Body of pancreas (tissue), 4 donors: ENCODE data around the gene GPC2. TPM values are rescaled to one million over a fixed set of nuclear protein-coding genes. Genes with fewer than 3 reads are reported as not detected.
A peak's percentile ranks its signal among the peaks of the same experiment; 100 is the strongest.

ENCODE experiments used
- ATAC-seq: fragments of 150-250 bp; one replicate; pipeline ENCODE4 v1.9.1; 2016
- DNase-seq, 4 donors: peaks; one replicate each; pipeline ENCODE4 v3.0.0-alpha.2; 2019
- H3K27ac ChIP-seq, 4 donors: fragments of 200-600 bp; sonication (generic); 1 replicate in 3 of 4; 2 replicates in 1 of 4; pipeline versions ENCODE4 v1.5.1 to v1.6.1; 2016 to 2019; ENCODE audit warnings: mild to moderate bottlenecking in 1 of 4, mixed read lengths in 1 of 4, moderate library complexity in 1 of 4
- H3K27me3 ChIP-seq, 2 donors: fragments of 200-600 bp; sonication (generic); one replicate each; pipeline ENCODE4 v1.6.0; 2016; ENCODE audit warnings: mild to moderate bottlenecking in 1 of 2
- H3K36me3 ChIP-seq, 2 donors: fragments of 200-600 bp; sonication (generic); replicated peaks in 1 of 2; 2 replicates each; pipeline ENCODE4 v1.5.1; 2016; ENCODE audit warnings: low read depth in 2 of 2; ENCODE audit not compliant: insufficient read depth in 1 of 2
- H3K4me1 ChIP-seq: fragments of 200-600 bp; sonication (generic); one replicate; pipeline ENCODE4 v1.6.0; 2016
- H3K4me3 ChIP-seq, 2 donors: fragments of 200-600 bp; sonication (generic); 1 replicate in 1 of 2; 2 replicates in 1 of 2; pipeline ENCODE4 v1.5.1; 2016 to 2019
- H3K9me3 ChIP-seq, 3 donors: fragments of 200-600 bp; sonication (generic); 1 replicate in 2 of 3; 2 replicates in 1 of 3; pipeline ENCODE4 v1.5.1; 2016
- POLR2A ChIP-seq, 3 donors: fragments of 450-650 bp; IDR thresholded peaks; one replicate each; pipeline ENCODE4 v1.6.1; 2016; ENCODE audit warnings: antibody characterized with exemption in 3 of 3, mild to moderate bottlenecking in 2 of 3
- WGBS, 2 donors: methylation state at CpG; one replicate each; pipeline ENCODE4 v1.1.5; 2017; 5-methylcytosine and 5-hydroxymethylcytosine counted together
- intact Hi-C: fragments of 100-400 bp; cut with DNase I; formaldehyde crosslinking; loops from one replicate; pipeline ENCODE4 v1.15.1; 2023
- microRNA-seq, 2 donors: library from miRNA; unstranded; fragments of <30 nt; microRNA quantifications; one replicate each; pipeline ENCODE4, GENCODE V29; 2016; ENCODE audit warnings: borderline number of aligned reads in 2 of 2, borderline replicate concordance in 2 of 2
- total RNA-seq, 2 donors: library from RNA; depleted of rRNA; stranded (reverse); fragments of >200 nt; gene quantifications; one replicate each; pipeline ENCODE4 v1.1.0, GENCODE V29; 2016
- TF ChIP-seq, protein P1 (sequence below), 7 experiments: fragments of 450-650 bp in 4 of 7; fragments of 200-600 bp in 3 of 7; sonication (generic) in 3 of 7; IDR thresholded peaks; one replicate each; pipeline ENCODE4 v1.5.1; 2016 to 2019; ENCODE audit warnings: antibody characterized with exemption in 7 of 7

The GPC2 gene
- total RNA-seq, 2 donors from 2014 or later, result 0.99 to 1.6 TPM

DNA sequence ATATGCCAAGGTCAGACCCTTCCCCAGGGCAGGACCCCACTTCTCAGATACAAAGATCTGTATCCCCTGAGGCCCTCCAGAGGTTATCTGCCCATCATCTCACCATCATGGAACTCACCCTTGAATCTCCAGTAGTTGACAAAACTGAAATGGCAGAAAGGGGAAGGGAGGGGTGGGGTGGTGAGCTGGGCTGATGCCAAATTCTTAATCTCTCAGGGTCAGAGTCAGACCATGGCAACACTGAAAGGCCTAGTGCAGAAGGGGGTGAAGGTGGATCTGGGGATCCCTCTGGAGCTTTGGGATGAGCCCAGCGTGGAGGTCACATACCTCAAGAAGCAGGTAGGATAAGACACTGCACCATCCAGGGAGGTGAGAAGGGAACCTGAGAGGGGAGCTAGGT lies 54.6 kb downstream of the GPC2 start:
- H3K4me1 ChIP-seq, result peaks cover 37% of the 10 kb centered on the region
- DNase-seq (no peak), ATAC-seq (no peak)
- 89 to 91% methylated on average over 1 of the region's 1 CpG for WGBS, 2 donors
- no peak overlapping the region for H3K4me3 ChIP-seq
- TF ChIP-seq POLR2A (IDR thresholded peaks at IDR 0.05), result no peak
- TF ChIP-seq, protein P1, sequence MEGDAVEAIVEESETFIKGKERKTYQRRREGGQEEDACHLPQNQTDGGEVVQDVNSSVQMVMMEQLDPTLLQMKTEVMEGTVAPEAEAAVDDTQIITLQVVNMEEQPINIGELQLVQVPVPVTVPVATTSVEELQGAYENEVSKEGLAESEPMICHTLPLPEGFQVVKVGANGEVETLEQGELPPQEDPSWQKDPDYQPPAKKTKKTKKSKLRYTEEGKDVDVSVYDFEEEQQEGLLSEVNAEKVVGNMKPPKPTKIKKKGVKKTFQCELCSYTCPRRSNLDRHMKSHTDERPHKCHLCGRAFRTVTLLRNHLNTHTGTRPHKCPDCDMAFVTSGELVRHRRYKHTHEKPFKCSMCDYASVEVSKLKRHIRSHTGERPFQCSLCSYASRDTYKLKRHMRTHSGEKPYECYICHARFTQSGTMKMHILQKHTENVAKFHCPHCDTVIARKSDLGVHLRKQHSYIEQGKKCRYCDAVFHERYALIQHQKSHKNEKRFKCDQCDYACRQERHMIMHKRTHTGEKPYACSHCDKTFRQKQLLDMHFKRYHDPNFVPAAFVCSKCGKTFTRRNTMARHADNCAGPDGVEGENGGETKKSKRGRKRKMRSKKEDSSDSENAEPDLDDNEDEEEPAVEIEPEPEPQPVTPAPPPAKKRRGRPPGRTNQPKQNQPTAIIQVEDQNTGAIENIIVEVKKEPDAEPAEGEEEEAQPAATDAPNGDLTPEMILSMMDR (IDR thresholded peaks at IDR 0.05), result no peak
- H3K27ac ChIP-seq, result no peak overlapping the region
- H3K27me3 ChIP-seq, result no peaks in the 10 kb centered on the region
- no peaks in the 10 kb centered on the region for H3K9me3 ChIP-seq
- intact Hi-C loops, result no loop called here
- H3K36me3 ChIP-seq, result no peaks in the 10 kb centered on the region

DNA sequence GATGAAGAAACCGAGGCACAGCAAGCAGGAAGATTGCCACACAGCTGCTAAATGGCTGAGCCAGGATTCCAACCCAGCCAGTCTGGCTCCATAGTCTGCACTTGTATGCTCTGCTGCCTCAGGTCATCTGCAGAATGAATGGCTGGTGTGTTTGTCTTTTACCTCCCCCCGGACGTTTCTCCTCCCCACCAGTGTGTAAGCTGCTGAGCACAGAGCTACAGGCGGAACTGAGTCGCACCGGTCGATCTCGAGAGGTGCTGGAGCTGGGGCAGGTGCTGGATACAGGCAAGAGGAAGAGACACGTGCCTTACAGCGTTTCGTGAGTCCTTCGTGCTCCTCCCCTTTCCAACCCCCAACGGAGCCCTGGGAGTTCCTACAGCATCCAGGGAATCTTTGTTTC lies 55.1 kb downstream of the GPC2 start:
- H3K4me1 ChIP-seq, result peaks cover 37% of the 10 kb centered on the region
- DNase-seq, result no peak
- H3K4me3 ChIP-seq, result no peak overlapping the region
- WGBS, 2 donors, result 25 to 60% methylated on average over 13 of the region's 13 CpGs
- no peak for ATAC-seq
- no peaks in the 10 kb centered on the region for H3K27me3 ChIP-seq
- TF ChIP-seq, protein P1 (IDR thresholded peaks at IDR 0.05), result no peak
- no peak for TF ChIP-seq POLR2A (IDR thresholded peaks at IDR 0.05)
- intact Hi-C loops, result no loop called here
- no peak overlapping the region for H3K27ac ChIP-seq
- no peaks in the 10 kb centered on the region for H3K36me3 ChIP-seq
- no peaks in the 10 kb centered on the region for H3K9me3 ChIP-seq

DNA sequence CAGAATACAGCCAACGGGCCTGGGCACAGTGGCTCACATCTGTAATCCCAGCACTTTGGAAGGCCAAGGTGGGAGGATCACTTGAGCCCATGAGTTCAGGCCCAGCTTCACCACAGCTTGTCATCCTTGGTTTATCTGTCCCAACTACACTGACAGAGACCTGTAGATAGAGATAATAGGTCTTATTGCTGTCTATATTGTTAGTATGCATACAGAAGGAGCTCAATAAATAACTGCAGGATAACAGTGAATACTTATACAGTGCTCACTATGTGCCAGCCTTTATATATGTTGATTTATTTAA lies 56.5 kb downstream of the GPC2 start:
- WGBS, 2 donors, result 29 to 50% methylated on average over 1 of the region's 1 CpG
- intact Hi-C loops, result no loop called here
- H3K4me3 ChIP-seq, result no peak overlapping the region
- TF ChIP-seq, protein P1 (IDR thresholded peaks at IDR 0.05), result no peak
- no peak for TF ChIP-seq POLR2A (IDR thresholded peaks at IDR 0.05)
- no peak for ATAC-seq
- H3K27me3 ChIP-seq, result no peaks in the 10 kb centered on the region
- H3K27ac ChIP-seq, result peak overlapping the region in 1 of 4 donors; percentile 85
- no peaks in the 10 kb centered on the region for H3K36me3 ChIP-seq
- DNase-seq, result no peak
- H3K4me1 ChIP-seq, result peaks cover 30% of the 10 kb centered on the region
- no peaks in the 10 kb centered on the region for H3K9me3 ChIP-seq

DNA sequence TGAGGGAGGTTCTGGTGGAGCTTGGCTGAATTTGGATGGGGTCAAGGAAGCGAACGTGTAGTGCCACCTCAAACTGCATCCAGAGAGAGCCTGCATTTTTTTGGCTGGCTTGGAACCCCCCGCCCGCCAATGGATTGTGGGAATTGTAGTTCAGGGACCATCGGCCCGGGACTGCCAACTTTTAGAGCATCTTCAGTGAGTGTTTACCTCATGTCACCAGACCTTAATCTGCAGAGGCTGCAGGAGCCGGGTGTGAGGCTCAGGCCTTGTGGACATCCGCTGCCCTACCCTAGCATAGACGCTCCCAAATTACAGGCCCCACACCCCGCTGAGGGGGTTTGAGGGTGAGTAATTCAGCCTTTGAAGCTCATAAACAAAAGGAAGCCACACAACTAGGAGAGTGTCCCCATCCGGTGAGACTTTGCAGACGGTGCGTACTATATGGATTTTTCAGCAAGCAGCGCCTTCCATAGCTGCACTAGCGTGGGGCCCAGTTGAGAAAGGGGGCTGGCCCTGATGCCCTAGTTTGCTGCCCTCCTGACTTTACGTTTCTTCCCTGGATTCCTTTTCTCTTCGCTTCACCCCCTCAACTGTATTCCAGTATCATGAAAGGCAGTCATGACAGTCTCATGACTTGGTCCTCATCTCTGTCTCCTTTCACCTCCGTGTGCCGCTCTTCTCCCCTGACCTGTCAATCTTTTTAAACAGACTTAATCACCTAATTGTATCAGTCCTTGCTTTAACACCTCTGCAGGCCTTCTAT lies 57.0 kb downstream of the GPC2 start:
- DNase-seq (peak; percentile 39 to 55 (median 46)), ATAC-seq (peak; percentile 16)
- intact Hi-C loops, result no loop called here
- H3K36me3 ChIP-seq, result no peaks in the 10 kb centered on the region
- H3K27me3 ChIP-seq, result no peaks in the 10 kb centered on the region
- TF ChIP-seq, protein P1 (IDR thresholded peaks at IDR 0.05), result no peak
- no peak for TF ChIP-seq POLR2A (IDR thresholded peaks at IDR 0.05)
- peaks cover 24% of the 10 kb centered on the region for H3K4me1 ChIP-seq
- peak overlapping the region; percentile 9 to 19 for H3K4me3 ChIP-seq
- H3K9me3 ChIP-seq, result no peaks in the 10 kb centered on the region
- H3K27ac ChIP-seq, result peak overlapping the region in 3 of 4 donors; percentile 85 to 92 (median 89)
- 33 to 64% methylated on average over 13 to 19 of the region's 19 CpGs for WGBS, 2 donors

Small RNAs within 50 kb of the gene (microRNA-seq; reads per million reads assigned to microRNA genes)
- 0 reads per million in 2 donors for gene MIR4658

Other genes with a start within 250 kb of the GPC2 start
- not detected for gene GJC3, start 247.8 kb downstream of the GPC2 start, total RNA-seq
- gene AZGP1, start 201.3 kb downstream of the GPC2 start, total RNA-seq, result 100 to 1,000 TPM; 133 to 271 TPM
- 10 to 100 TPM; 31.6 to 40.2 TPM for gene ZKSCAN1, start 161.8 kb downstream of the GPC2 start, total RNA-seq
- gene ZSCAN21, start 127.6 kb downstream of the GPC2 start, total RNA-seq, result 10 to 100 TPM; 14.5 to 20.2 TPM
- gene ZNF3, start 95.7 kb downstream of the GPC2 start, total RNA-seq, result 10 to 100 TPM; 16.9 to 46.5 TPM
- gene COPS6, start 88.4 kb downstream of the GPC2 start, total RNA-seq, result 10 to 100 TPM; 15.8 to 16.1 TPM
- 10 to 100 TPM; 32.6 to 34.5 TPM for gene MCM7, start 76.0 kb downstream of the GPC2 start, total RNA-seq
- gene AP4M1, start 75.7 kb downstream of the GPC2 start, total RNA-seq, result 10 to 100 TPM in 1 of 2 donors, 1 to 10 TPM in 1; 6.0 to 11.2 TPM
- 10 to 100 TPM; 30.4 to 51.7 TPM for gene TAF6, start 58.0 kb downstream of the GPC2 start, total RNA-seq
- gene CNPY4, start 57.7 kb downstream of the GPC2 start, total RNA-seq, result 1 to 10 TPM in 1 of 2 donors, under 1 TPM in 1; 0.99 to 2.3 TPM
- gene MBLAC1, start 50.4 kb downstream of the GPC2 start, total RNA-seq, result 1 to 10 TPM; 2.1 to 5.3 TPM
- gene LAMTOR4, start 28.5 kb downstream of the GPC2 start, total RNA-seq, result 100 to 1,000 TPM in 1 of 2 donors, 10 to 100 TPM in 1; 86.1 to 119 TPM
- 10 to 100 TPM in 1 of 2 donors, 1 to 10 TPM in 1; 7.3 to 27.7 TPM for gene TRAPPC14, start 18.7 kb downstream of the GPC2 start, total RNA-seq
- under 1 TPM in 1 of 2 donors, not detected in 1; 0.26 TPM for gene GAL3ST4, start 8.8 kb downstream of the GPC2 start, total RNA-seq
- not detected for gene STAG3, start 537 bp upstream of the GPC2 start, total RNA-seq
- 1 to 10 TPM in 1 of 2 donors, under 1 TPM in 1; 0.78 to 4.0 TPM for gene PVRIG, start 42.6 kb upstream of the GPC2 start, total RNA-seq
- not detected for gene SPDYE3, start 130.3 kb upstream of the GPC2 start, total RNA-seq
- 10 to 100 TPM; 63.3 to 65.6 TPM for gene PILRB, start 180.7 kb upstream of the GPC2 start, total RNA-seq
- gene PILRA, start 196.1 kb upstream of the GPC2 start, total RNA-seq, result 1 to 10 TPM in 1 of 2 donors, not detected in 1; 7.0 TPM